ENCODE data around the gene PPP1R14D. TPM values are rescaled to one million over a fixed set of nuclear protein-coding genes. Genes with fewer than 3 reads are reported as not detected.

PPP1R14D gene
- total RNA-seq, 1 experiment from 2014 or later: not detected

DNA sequence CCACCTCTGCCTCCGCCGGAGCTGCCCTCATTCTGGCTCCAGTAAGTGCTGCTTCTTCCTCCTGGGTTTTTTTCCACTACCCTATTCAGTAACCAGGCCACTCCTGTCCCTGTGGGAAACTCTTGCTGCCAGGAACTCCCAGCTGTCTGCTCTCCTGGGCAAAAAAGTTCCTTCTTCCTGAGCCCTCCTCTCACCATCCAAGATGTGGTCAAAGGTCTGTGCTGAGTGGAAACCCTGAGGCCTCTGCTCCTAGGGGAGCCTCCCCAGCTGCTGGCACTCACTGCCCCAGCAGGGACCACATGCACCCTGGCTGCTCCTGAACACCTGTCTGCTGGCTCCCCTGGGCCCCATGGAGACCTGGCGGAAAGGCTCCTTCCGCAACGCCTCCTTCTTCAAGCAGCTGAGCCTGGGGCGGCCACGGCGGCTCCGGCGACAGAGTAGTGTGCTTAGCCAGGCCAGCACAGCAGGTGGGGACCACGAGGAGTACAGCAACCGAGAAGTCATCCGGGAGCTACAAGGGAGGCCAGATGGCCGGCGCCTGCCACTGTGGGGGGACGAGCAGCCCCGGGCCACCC is 58.3 kb downstream of the PPP1R14D start:
- no CpG with 5 or more reads among the region's 17 CpGs for WGBS (ENCODE audit: extremely low coverage, insufficient read length, low lambda C conversion rate)
- Histone ChIP-seq H3K9me3 (ENCODE audit: control insufficient read depth, low read depth, low read length) (no peaks in the 10 kb centered on the region), H2BK12ac (ENCODE audit: insufficient read length, low read depth, low read length) (no peak overlapping the region), H3K23me2 (ENCODE audit: insufficient read length, low read depth, low read length, poor library complexity, severe bottlenecking) (no peaks in the 10 kb centered on the region), H4K20me1 (ENCODE audit: control insufficient read depth, insufficient read depth, insufficient read length) (no peaks in the 10 kb centered on the region), H3K79me2 (ENCODE audit: insufficient read depth, low read length) (no peaks in the 10 kb centered on the region), H3K56ac (ENCODE audit: insufficient read length, low read depth, low read length) (no peak overlapping the region), H3K79me1 (ENCODE audit: insufficient read depth, low read depth, low read length, poor library complexity, severe bottlenecking) (no peaks in the 10 kb centered on the region), H3K14ac (ENCODE audit: insufficient read depth, low read length) (no peak overlapping the region), H3T11ph (ENCODE audit: low read length) (no peak overlapping the region), H2BK20ac (ENCODE audit: low read depth, low read length, poor library complexity, severe bottlenecking) (no peak overlapping the region), H3K4ac (ENCODE audit: low read depth, low read length) (no peak overlapping the region), H3K18ac (ENCODE audit: insufficient read length, low read depth, low read length) (no peak overlapping the region), H4K91ac (ENCODE audit: insufficient read length, low read depth, low read length) (no peak overlapping the region), H3K27ac (ENCODE audit: insufficient read length, low read depth, low read length) (no peak overlapping the region), H3K4me2 (ENCODE audit: insufficient read depth, insufficient read length, low read length) (no peak overlapping the region), H3K9ac (ENCODE audit: extremely low read depth, insufficient read length, low read length) (no peak overlapping the region), H2AFZ (ENCODE audit: low read length) (no peak overlapping the region), H2AK5ac (ENCODE audit: insufficient read length, low read length) (no peak overlapping the region), H2BK15ac (ENCODE audit: low read depth, low read length) (no peak overlapping the region), H3K23ac (ENCODE audit: insufficient read length, low read depth, low read length) (no peak overlapping the region), H4K5ac (ENCODE audit: insufficient read length, low read depth, low read length) (no peak overlapping the region), H2BK120ac (ENCODE audit: low read depth, low read length, poor library complexity, severe bottlenecking) (no peak overlapping the region), H3K27me3 (ENCODE audit: insufficient read depth, low read length) (no peaks in the 10 kb centered on the region), H4K8ac (replicated peaks; ENCODE audit: insufficient read length, low read depth, low read length) (no peak overlapping the region), H2BK5ac (ENCODE audit: insufficient read length, low read length) (no peak overlapping the region), H3K4me1 (ENCODE audit: insufficient read depth, low read length) (peaks cover 4% of the 10 kb centered on the region; the same call in 1 of the 2 replicates)
- Mint-ChIP-seq H3K27me3 (ENCODE audit: low read depth) (no peaks in the 10 kb centered on the region; the same call in 1 of the 2 replicates), H3K27ac (peak overlapping the region in 2 of 3 experiments; percentile 11 to 83; a peak in 3 of 7 replicates), H3K4me3 (no peak overlapping the region; a peak in 1 of 5 replicates), H3K4me1 (peaks cover 20 to 21% of the 10 kb centered on the region in 2 experiments), H3K36me3 (ENCODE audit: insufficient read depth in 1 of 3, low read depth in 3 of 3) (peaks cover 6 to 31% (median 11%) of the 10 kb centered on the region in 3 experiments), H3K9me3 (no peaks in the 10 kb centered on the region)
- TF ChIP-seq CTCF (conservative IDR thresholded peaks at IDR 0.05): no peak
- DNase-seq: no peak

Measured in H9 (cell line).